K562 (cell line): ENCODE measurements around the gene VWDE. TPM values are rescaled to one million over a fixed set of nuclear protein-coding genes. Genes with fewer than 3 reads are reported as not detected.

ENCODE experiments used
- ATAC-seq: fragments of 200-7000 bp; cut with Tn5 transposase; 3 replicates; pipeline ENCODE4 v1.9.1; 2020; ENCODE audit warnings: moderate library complexity
- BruUV-seq: library from RNA; stranded (reverse); fragments of 400-500 nt; replicated peaks from 2 replicates; lab custom pipeline; 2021; lab: Mats Ljungman, UMichigan
- CTCF ChIA-PET: fragments of 300-600 bp; formaldehyde crosslinking; extraction: SDS; loops from one replicate; lab custom pipeline; 2021; ENCODE audit warnings: low intra/inter-chr PET ratio; lab: Yijun Ruan, JAX
- POLR2A ChIA-PET: fragments of 300-600, 350-650 bp; sonication (Branson Sonifier 250); formaldehyde crosslinking; extraction: SDS; loops from one replicate; lab custom pipeline; 2021; ENCODE audit warnings: antibody characterized with exemption, inconsistent platforms; lab: Yijun Ruan, JAX
- DNase-seq, 4 experiments: peaks; one replicate each; pipeline versions ENCODE4 v3.0.0 to v3.0.0-alpha.2; 2011 to 2018; ENCODE audit warnings: low spot score in 3 of 4, mixed read lengths in 3 of 4; ENCODE audit errors: extremely low read depth in 1 of 4
- FAIRE-seq: peaks from 2 replicates; lab custom pipeline; 2011; peaks lifted over from hg19 to GRCh38; lab: Jason Lieb, UNC
- H2AFZ ChIP-seq: 2 replicates; pipeline ENCODE4 v1.6.0; 2011; ENCODE audit warnings: low read depth, low read length, control low read depth, inconsistent platforms
- H3K27ac ChIP-seq: fragments of 200-600 bp; 3 replicates; pipeline ENCODE4 v1.8.0; 2011; ENCODE audit warnings: low read depth, mild to moderate bottlenecking, control low read depth, inconsistent platforms, low read length, moderate library complexity, mixed read lengths; ENCODE audit errors: extremely low read depth
- H3K27me3 ChIP-seq, 2 experiments: fragments of 300-600 bp in 1 of 2; 2 replicates in 1 of 2; 3 replicates in 1 of 2; pipeline versions ENCODE4 v1.6.0 to v1.8.0; 2011; ENCODE audit warnings: inconsistent platforms in 2 of 2, low read length in 2 of 2, mild to moderate bottlenecking in 1 of 2, mixed read lengths in 1 of 2, moderate library complexity in 1 of 2; ENCODE audit not compliant: control insufficient read depth in 2 of 2, insufficient read depth in 2 of 2
- H3K36me3 ChIP-seq: fragments of 300-600 bp; 3 replicates; pipeline ENCODE4 v1.8.0; 2011; ENCODE audit warnings: mild to moderate bottlenecking, low read length, inconsistent platforms; ENCODE audit not compliant: control insufficient read depth, insufficient read depth
- H3K4me1 ChIP-seq, 2 experiments: fragments of 200-600 bp in 1 of 2; replicated peaks in 1 of 2; 2 replicates in 1 of 2; 3 replicates in 1 of 2; pipeline versions ENCODE4 v1.5.1 to v1.8.0; 2011; ENCODE audit warnings: inconsistent platforms in 2 of 2, low read length in 2 of 2, mild to moderate bottlenecking in 1 of 2, mixed read lengths in 1 of 2, moderate library complexity in 1 of 2; ENCODE audit not compliant: control insufficient read depth in 2 of 2, insufficient read depth in 2 of 2
- H3K4me2 ChIP-seq: 2 replicates; pipeline ENCODE4 v1.6.1; 2011; ENCODE audit warnings: low read length, control low read depth, inconsistent platforms, mixed read lengths; ENCODE audit not compliant: insufficient read depth
- H3K4me3 ChIP-seq: fragments of 200-600 bp; sonication (generic), shearing (Covaris generic); 2 replicates; pipeline ENCODE4 v1.5.1; 2016; ENCODE audit warnings: control low read depth, inconsistent platforms
- H3K79me2 ChIP-seq: fragments of 200-600 bp; 3 replicates; pipeline ENCODE4 v1.8.0; 2011; ENCODE audit warnings: low read length, inconsistent platforms; ENCODE audit not compliant: control insufficient read depth, insufficient read depth
- H3K9ac ChIP-seq, 2 experiments: 2 replicates each; pipeline versions ENCODE4 v1.6.0 to v1.6.1; 2011; ENCODE audit warnings: low read depth in 2 of 2, low read length in 2 of 2, control low read depth in 1 of 2, inconsistent platforms in 1 of 2, mild to moderate bottlenecking in 1 of 2, mixed read lengths in 1 of 2; ENCODE audit not compliant: insufficient read depth in 1 of 2
- H3K9me1 ChIP-seq: one replicate; pipeline ENCODE4 v1.6.0; 2011; ENCODE audit warnings: inconsistent platforms, mild to moderate bottlenecking, low read length, moderate library complexity; ENCODE audit not compliant: control insufficient read depth, insufficient read depth
- H3K9me3 ChIP-seq: replicated peaks from 2 replicates; pipeline ENCODE4 v1.5.1; 2011; ENCODE audit warnings: low read depth, low read length, inconsistent platforms; ENCODE audit not compliant: control insufficient read depth, insufficient read depth
- H4K20me1 ChIP-seq: replicated peaks from 2 replicates; pipeline ENCODE4 v1.6.1; 2011; ENCODE audit warnings: low read length, inconsistent platforms, mixed read lengths; ENCODE audit not compliant: control insufficient read depth, insufficient read depth
- DACH1 ChIP-seq: fragments of 450-650 bp; IDR thresholded peaks from 2 replicates; pipeline ENCODE4 v1.6.1; 2018; ENCODE audit not compliant: partially characterized antibody
- MEF2A ChIP-seq: IDR thresholded peaks from 2 replicates; pipeline ENCODE4 v1.6.1; 2011; ENCODE audit warnings: low read depth, mild to moderate bottlenecking, low read length, moderate library complexity; ENCODE audit not compliant: control insufficient read depth
- MEIS2 ChIP-seq: fragments of 450-650 bp; IDR thresholded peaks from 2 replicates; pipeline ENCODE4 v1.6.1; 2014; ENCODE audit warnings: mild to moderate bottlenecking; ENCODE audit not compliant: partially characterized antibody
- in situ Hi-C: fragments of 300-500 bp; cut with MboI; formaldehyde crosslinking; loops from 4 replicates; pipeline ENCODE4 v1.15.0; 2018; ENCODE audit warnings: inconsistent platforms, mixed read lengths
- intact Hi-C: fragments of 100-400 bp; cut with micrococcal nuclease; formaldehyde crosslinking; loops from 2 replicates; pipeline ENCODE4 v1.14.2; 2022
- polyA plus RNA-seq, 8 experiments: library from polyadenylated mRNA; depleted of rRNA in 4 of 8; stranded (reverse) in 5 of 8; unstranded in 3 of 8; fragments of >200 nt; fragmentation: Nextera tagmentation in 2 of 8; fragmentation: Illumina TruSeq in 1 of 8; extraction: Ambion mirVana in 2 of 8; extraction: Trizol in 1 of 8; gene quantifications; 2 replicates each; pipeline versions ENCODE4 v1.2.1 to v1.2.3, GENCODE V29; 2011 to 2014; ENCODE audit warnings: inconsistent platforms in 1 of 8, missing spikeins in 1 of 8
- total RNA-seq, 7 experiments: library from RNA; depleted of rRNA in 6 of 7; stranded (reverse); fragments of >200 nt in 6 of 7; fragmentation: Illumina TruSeq in 2 of 7; extraction: Trizol in 2 of 7; gene quantifications; 2 replicates each; pipeline versions ENCODE4 v1.2.1 to v1.2.3, GENCODE V29; 2011 to 2021; ENCODE audit warnings: low replicate concordance in 1 of 7
- TF ChIP-seq, protein P1 (sequence below): IDR thresholded peaks from 2 replicates; pipeline ENCODE4 v1.6.1; 2012; ENCODE audit warnings: low read depth, low read length, improper control_type of control experiment, borderline replicate concordance
- TF ChIP-seq, protein P2 (sequence below), 3 experiments: IDR thresholded peaks in 2 of 3; conservative IDR thresholded peaks in 1 of 3; 2 replicates each; pipeline ENCODE4 v1.5.1; 2011 to 2012; ENCODE audit warnings: low read length in 3 of 3, mild to moderate bottlenecking in 3 of 3, control low read depth in 2 of 3, improper control_type of control experiment in 1 of 3, inconsistent platforms in 1 of 3, low read depth in 1 of 3, mixed read lengths in 1 of 3, moderate library complexity in 1 of 3; ENCODE audit not compliant: insufficient read depth in 2 of 3
- TF ChIP-seq, protein P3 (sequence below), 2 experiments: IDR thresholded peaks in 1 of 2; conservative IDR thresholded peaks in 1 of 2; 2 replicates each; pipeline ENCODE4 v1.6.1; 2016; ENCODE audit warnings: low read depth in 2 of 2, mild to moderate bottlenecking in 1 of 2, missing compliant biosample characterization in 1 of 2, missing genetic modification characterization in 1 of 2, moderate library complexity in 1 of 2
- TF ChIP-seq, protein P4 (sequence below): fragments of 450-650 bp; IDR thresholded peaks from 2 replicates; pipeline ENCODE4 v1.6.1; 2017; ENCODE audit warnings: antibody characterized with exemption, mild to moderate bottlenecking

Gene VWDE
- total and polyA plus RNA-seq, 9 of the 15 experiments (the other 6 are each of a cell fraction or from before 2014, with no cell fraction given) = 40.6 to 162 (median 95.2) TPM

DNA sequence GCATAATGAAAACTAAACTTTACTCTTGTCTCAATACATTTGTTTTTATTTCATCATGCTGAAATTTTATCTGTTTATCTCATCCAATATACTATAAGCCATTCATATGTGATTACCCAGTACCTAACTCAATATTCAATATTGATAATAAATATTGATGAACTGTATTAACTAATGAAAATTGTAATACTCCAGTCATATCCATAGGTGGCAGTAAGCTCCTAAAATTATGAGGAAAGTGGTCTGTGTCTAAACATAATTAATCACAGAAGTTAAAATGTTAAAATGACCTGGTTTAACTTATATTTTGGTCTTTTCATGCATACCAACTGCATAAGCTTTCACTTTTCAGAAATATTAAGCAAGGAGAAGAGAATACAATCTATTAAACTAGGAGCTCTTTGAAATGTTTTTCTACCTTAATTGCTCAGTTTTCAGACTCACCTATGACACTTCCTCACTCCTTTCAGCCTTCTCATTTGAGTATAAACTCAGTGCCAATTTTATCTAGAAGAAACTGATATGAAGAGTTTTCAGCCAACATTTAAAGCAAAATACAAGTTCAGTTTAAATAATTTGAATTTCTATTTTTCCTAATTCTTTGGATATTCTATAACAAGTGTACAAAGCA is 30.5 kb upstream of the VWDE start:
- Histone ChIP-seq H4K20me1 (no peaks in the 10 kb centered on the region), H2AFZ (peak overlapping the region; percentile 29; the same call in 1 of the 2 replicates), H3K9me3 (no peaks in the 10 kb centered on the region), H3K4me3 (no peak overlapping the region), H3K9me1 (no peaks in the 10 kb centered on the region), H3K27ac (no peak overlapping the region), H3K36me3 (no peaks in the 10 kb centered on the region), H3K4me2 (no peak overlapping the region), H3K79me2 (no peaks in the 10 kb centered on the region), H3K9ac (no peak overlapping the region), H3K4me1 (peaks cover 0 to 3% of the 10 kb centered on the region in 2 experiments; a peak in 2 of 5 replicates), H3K27me3 (no peaks in the 10 kb centered on the region)
- ChIA-PET POLR2A (interaction anchor here (1.0 to 1.4 kb wide), 2 partner anchors 9 to 31 kb away, joined by 3 to 6 read pairs; partner anchors contain the start of gene VWDE), CTCF (no interaction called here)
- in situ Hi-C loops = no loop called here
- no TSS peak for BruUV-seq
- DNase-seq (peak in 1 of 4 experiments; percentile 14), FAIRE-seq (peak; percentile 62), ATAC-seq (0 out of 3 replicates have a peak, but pooled peaks have one; percentile 43)
- intact Hi-C loops = loop anchor here (1.0 kb wide), 1 partner anchor 62 kb away; no protein-coding TSS in a partner anchor
- TF ChIP-seq, protein P1, sequence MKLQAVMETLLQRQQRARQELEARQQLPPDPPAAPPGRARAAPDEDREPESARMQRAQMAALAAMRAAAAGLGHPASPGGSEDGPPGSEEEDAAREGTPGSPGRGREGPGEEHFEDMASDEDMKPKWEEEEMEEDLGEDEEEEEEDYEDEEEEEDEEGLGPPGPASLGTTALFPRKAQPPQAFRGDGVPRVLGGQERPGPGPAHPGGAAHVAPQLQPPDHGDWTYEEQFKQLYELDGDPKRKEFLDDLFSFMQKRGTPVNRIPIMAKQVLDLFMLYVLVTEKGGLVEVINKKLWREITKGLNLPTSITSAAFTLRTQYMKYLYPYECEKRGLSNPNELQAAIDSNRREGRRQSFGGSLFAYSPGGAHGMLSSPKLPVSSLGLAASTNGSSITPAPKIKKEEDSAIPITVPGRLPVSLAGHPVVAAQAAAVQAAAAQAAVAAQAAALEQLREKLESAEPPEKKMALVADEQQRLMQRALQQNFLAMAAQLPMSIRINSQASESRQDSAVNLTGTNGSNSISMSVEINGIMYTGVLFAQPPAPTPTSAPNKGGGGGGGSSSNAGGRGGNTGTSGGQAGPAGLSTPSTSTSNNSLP = peak; percentile 53; the same call in 1 of the 2 replicates
- TF ChIP-seq, protein P2, sequence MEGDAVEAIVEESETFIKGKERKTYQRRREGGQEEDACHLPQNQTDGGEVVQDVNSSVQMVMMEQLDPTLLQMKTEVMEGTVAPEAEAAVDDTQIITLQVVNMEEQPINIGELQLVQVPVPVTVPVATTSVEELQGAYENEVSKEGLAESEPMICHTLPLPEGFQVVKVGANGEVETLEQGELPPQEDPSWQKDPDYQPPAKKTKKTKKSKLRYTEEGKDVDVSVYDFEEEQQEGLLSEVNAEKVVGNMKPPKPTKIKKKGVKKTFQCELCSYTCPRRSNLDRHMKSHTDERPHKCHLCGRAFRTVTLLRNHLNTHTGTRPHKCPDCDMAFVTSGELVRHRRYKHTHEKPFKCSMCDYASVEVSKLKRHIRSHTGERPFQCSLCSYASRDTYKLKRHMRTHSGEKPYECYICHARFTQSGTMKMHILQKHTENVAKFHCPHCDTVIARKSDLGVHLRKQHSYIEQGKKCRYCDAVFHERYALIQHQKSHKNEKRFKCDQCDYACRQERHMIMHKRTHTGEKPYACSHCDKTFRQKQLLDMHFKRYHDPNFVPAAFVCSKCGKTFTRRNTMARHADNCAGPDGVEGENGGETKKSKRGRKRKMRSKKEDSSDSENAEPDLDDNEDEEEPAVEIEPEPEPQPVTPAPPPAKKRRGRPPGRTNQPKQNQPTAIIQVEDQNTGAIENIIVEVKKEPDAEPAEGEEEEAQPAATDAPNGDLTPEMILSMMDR (IDR thresholded peaks at IDR 0.05 in 2 of 3, conservative IDR thresholded peaks at IDR 0.05 in 1 of 3; ENCODE audit: insufficient read depth in 2 of 3, low read depth in 1 of 3, low read length in 3 of 3) = peak in 2 of 3 experiments; percentile 24 to 60; a peak in 3 of 6 replicates
- TF ChIP-seq DACH1 (peak; percentile 58), MEIS2 (peak; percentile 34), MEF2A (no peak)
- TF ChIP-seq, protein P3, sequence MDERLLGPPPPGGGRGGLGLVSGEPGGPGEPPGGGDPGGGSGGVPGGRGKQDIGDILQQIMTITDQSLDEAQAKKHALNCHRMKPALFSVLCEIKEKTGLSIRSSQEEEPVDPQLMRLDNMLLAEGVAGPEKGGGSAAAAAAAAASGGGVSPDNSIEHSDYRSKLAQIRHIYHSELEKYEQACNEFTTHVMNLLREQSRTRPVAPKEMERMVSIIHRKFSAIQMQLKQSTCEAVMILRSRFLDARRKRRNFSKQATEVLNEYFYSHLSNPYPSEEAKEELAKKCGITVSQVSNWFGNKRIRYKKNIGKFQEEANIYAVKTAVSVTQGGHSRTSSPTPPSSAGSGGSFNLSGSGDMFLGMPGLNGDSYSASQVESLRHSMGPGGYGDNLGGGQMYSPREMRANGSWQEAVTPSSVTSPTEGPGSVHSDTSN (CRISPR knock-in tag; IDR thresholded peaks at IDR 0.05; ENCODE audit: low read depth) = no peak
- TF ChIP-seq, protein P3 (tag; conservative IDR thresholded peaks at IDR 0.05; ENCODE audit: low read depth) = peak; percentile 53
- TF ChIP-seq, protein P4, sequence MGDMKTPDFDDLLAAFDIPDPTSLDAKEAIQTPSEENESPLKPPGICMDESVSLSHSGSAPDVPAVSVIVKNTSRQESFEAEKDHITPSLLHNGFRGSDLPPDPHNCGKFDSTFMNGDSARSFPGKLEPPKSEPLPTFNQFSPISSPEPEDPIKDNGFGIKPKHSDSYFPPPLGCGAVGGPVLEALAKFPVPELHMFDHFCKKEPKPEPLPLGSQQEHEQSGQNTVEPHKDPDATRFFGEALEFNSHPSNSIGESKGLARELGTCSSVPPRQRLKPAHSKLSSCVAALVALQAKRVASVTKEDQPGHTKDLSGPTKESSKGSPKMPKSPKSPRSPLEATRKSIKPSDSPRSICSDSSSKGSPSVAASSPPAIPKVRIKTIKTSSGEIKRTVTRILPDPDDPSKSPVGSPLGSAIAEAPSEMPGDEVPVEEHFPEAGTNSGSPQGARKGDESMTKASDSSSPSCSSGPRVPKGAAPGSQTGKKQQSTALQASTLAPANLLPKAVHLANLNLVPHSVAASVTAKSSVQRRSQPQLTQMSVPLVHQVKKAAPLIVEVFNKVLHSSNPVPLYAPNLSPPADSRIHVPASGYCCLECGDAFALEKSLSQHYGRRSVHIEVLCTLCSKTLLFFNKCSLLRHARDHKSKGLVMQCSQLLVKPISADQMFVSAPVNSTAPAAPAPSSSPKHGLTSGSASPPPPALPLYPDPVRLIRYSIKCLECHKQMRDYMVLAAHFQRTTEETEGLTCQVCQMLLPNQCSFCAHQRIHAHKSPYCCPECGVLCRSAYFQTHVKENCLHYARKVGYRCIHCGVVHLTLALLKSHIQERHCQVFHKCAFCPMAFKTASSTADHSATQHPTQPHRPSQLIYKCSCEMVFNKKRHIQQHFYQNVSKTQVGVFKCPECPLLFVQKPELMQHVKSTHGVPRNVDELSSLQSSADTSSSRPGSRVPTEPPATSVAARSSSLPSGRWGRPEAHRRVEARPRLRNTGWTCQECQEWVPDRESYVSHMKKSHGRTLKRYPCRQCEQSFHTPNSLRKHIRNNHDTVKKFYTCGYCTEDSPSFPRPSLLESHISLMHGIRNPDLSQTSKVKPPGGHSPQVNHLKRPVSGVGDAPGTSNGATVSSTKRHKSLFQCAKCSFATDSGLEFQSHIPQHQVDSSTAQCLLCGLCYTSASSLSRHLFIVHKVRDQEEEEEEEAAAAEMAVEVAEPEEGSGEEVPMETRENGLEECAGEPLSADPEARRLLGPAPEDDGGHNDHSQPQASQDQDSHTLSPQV = no peak
